Mesenchymal stem cell (in vitro differentiated cells and primary cell): ENCODE data around the gene SNN.

Experiments used
- DNase-seq: peaks from one replicate; pipeline ENCODE4 v3.0.0-alpha.2; 2013
- H2AFZ ChIP-seq: one replicate; pipeline ENCODE4 v1.6.1; 2013; ENCODE audit warnings: low read depth, mild to moderate bottlenecking, control low read depth, inconsistent platforms, low read length, moderate library complexity
- H2AK5ac ChIP-seq: 2 replicates; pipeline ENCODE4 v1.6.1; 2013; ENCODE audit warnings: low read length, moderate library complexity, mild to moderate bottlenecking, inconsistent platforms; ENCODE audit not compliant: severe bottlenecking
- H2BK120ac ChIP-seq: one replicate; pipeline ENCODE4 v1.6.1; 2013; ENCODE audit warnings: low read depth, mild to moderate bottlenecking, inconsistent platforms, low read length, moderate library complexity
- H2BK12ac ChIP-seq, 2 experiments: one replicate each; pipeline ENCODE4 v1.6.1; 2013; ENCODE audit warnings: inconsistent platforms in 2 of 2, low read length in 2 of 2, mild to moderate bottlenecking in 2 of 2, moderate library complexity in 2 of 2, control low read depth in 1 of 2
- H2BK15ac ChIP-seq: one replicate; pipeline ENCODE4 v1.6.1; 2013; ENCODE audit warnings: mild to moderate bottlenecking, low read depth, inconsistent platforms; ENCODE audit not compliant: poor library complexity, severe bottlenecking
- H2BK5ac ChIP-seq: 2 replicates; pipeline ENCODE4 v1.6.1; 2013; ENCODE audit warnings: low read depth, mild to moderate bottlenecking, low read length, control low read depth, inconsistent platforms; ENCODE audit not compliant: poor library complexity, severe bottlenecking
- H3K14ac ChIP-seq, 2 experiments: one replicate each; pipeline ENCODE4 v1.6.1; 2013; ENCODE audit warnings: inconsistent platforms in 2 of 2, low read length in 2 of 2, control low read depth in 1 of 2, mild to moderate bottlenecking in 1 of 2, moderate library complexity in 1 of 2
- H3K18ac ChIP-seq, 2 experiments: one replicate each; pipeline ENCODE4 v1.6.1; 2013; ENCODE audit warnings: inconsistent platforms in 2 of 2, low read length in 2 of 2, control low read depth in 1 of 2, low read depth in 1 of 2, mild to moderate bottlenecking in 1 of 2
- H3K23ac ChIP-seq, 2 experiments: one replicate each; pipeline ENCODE4 v1.6.1; 2013; ENCODE audit warnings: inconsistent platforms in 2 of 2, low read length in 2 of 2, mild to moderate bottlenecking in 2 of 2, moderate library complexity in 2 of 2, control low read depth in 1 of 2
- H3K27ac ChIP-seq: 2 replicates; pipeline ENCODE4 v1.5.1; 2013; ENCODE audit warnings: mild to moderate bottlenecking, moderate library complexity, low read length, control low read depth, inconsistent platforms; ENCODE audit not compliant: poor library complexity, severe bottlenecking
- H3K27me3 ChIP-seq, 2 experiments: 2 replicates each; pipeline versions ENCODE4 v1.6.1 to v1.7.0; 2013; ENCODE audit warnings: low read length in 2 of 2, mild to moderate bottlenecking in 2 of 2, moderate library complexity in 2 of 2, control low read depth in 1 of 2, inconsistent platforms in 1 of 2; ENCODE audit not compliant: control insufficient read depth in 1 of 2, insufficient read depth in 1 of 2
- H3K36me3 ChIP-seq, 2 experiments: 2 replicates each; pipeline versions ENCODE4 v1.6.1 to v1.7.0; 2013; ENCODE audit warnings: low read length in 2 of 2, control low read depth in 1 of 2, inconsistent platforms in 1 of 2, low read depth in 1 of 2, mild to moderate bottlenecking in 1 of 2; ENCODE audit not compliant: insufficient read depth in 2 of 2, control insufficient read depth in 1 of 2
- H3K4ac ChIP-seq, 2 experiments: one replicate each; pipeline ENCODE4 v1.6.1; 2013; ENCODE audit warnings: inconsistent platforms in 2 of 2, low read length in 2 of 2, mild to moderate bottlenecking in 2 of 2, moderate library complexity in 2 of 2, control low read depth in 1 of 2, low read depth in 1 of 2
- H3K4me1 ChIP-seq: 2 replicates; pipeline ENCODE4 v1.6.1; 2013; ENCODE audit warnings: low read depth, low read length, control low read depth; ENCODE audit not compliant: control insufficient read depth, insufficient read depth
- H3K4me2 ChIP-seq: 2 replicates; pipeline ENCODE4 v1.6.1; 2013; ENCODE audit warnings: low read length, mild to moderate bottlenecking, inconsistent platforms; ENCODE audit not compliant: poor library complexity, severe bottlenecking
- H3K4me3 ChIP-seq, 2 experiments: 2 replicates each; pipeline versions ENCODE4 v1.5.1 to v1.7.0; 2013; ENCODE audit warnings: low read length in 2 of 2, mild to moderate bottlenecking in 2 of 2, control low read depth in 1 of 2, low read depth in 1 of 2; ENCODE audit not compliant: insufficient read depth in 1 of 2
- H3K79me1 ChIP-seq: replicated peaks from 2 replicates; pipeline ENCODE4 v1.6.1; 2013; ENCODE audit warnings: mild to moderate bottlenecking, control low read depth, low read length, inconsistent platforms; ENCODE audit not compliant: poor library complexity, severe bottlenecking
- H3K9ac ChIP-seq: 2 replicates; pipeline ENCODE4 v1.7.0; 2013; ENCODE audit warnings: mild to moderate bottlenecking, low read length, moderate library complexity
- H3K9me3 ChIP-seq: 2 replicates; pipeline ENCODE4 v1.7.0; 2013; ENCODE audit warnings: mild to moderate bottlenecking, low read length; ENCODE audit not compliant: control insufficient read depth
- H4K8ac ChIP-seq: one replicate; pipeline ENCODE4 v1.6.1; 2013; ENCODE audit warnings: inconsistent platforms, mild to moderate bottlenecking, low read length, moderate library complexity
- H4K91ac ChIP-seq: one replicate; pipeline ENCODE4 v1.6.1; 2013; ENCODE audit warnings: mild to moderate bottlenecking, low read length, inconsistent platforms
- WGBS: methylation state at CpG from one replicate; pipeline ENCODE4 v1.1.7; 2013; ENCODE audit warnings: mixed read lengths; 5-methylcytosine and 5-hydroxymethylcytosine counted together

SNN gene

DNA sequence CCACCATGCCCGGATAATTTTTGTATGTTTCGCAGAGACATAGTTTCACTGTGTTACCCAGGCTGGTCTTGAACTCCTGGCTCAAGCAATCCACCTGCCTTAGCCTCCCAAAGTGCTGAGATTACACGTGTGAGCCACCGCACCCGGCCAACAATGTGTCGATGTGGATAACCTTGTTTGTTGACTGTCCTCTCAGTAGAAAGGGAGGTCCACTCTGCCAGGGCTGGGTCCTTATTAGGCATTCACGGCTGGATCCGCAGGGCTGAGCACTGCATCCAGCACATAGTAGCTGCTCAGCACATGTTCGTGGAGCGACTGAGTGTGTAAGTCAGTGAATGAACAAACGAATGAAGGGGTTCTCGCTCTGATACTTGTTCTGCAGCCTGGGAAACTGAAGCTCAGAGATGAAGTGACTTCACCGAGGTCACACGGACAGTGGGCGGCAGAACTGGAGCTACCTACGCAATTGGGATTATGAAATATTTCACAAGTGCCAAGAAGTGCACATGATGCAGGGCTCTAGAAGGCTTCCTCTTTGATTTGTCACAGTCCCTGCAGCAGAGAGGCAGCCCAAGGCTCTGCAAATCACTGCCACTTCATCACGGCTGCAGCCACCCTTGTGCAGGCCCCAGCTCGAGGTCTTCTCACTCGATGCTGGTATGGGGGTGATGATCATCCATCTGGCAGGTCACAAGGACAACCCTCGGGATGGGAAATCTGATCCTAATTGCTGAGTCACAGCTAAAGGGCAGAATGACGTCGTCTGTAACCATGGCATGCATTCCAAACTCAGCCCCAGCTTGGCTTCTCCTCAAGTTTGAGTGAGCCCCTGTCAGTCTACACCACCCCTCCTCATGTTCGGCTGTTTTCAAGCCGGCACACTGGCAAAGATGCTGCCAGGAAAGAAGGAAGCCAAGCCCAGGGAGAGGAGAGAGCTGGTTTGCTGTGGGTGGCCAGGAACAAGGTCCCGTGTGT lies 28.0 kb upstream of the SNN start:
- H3K9me3 ChIP-seq, result no peaks in the 10 kb centered on the region
- H2BK15ac ChIP-seq, result peak overlapping the region; percentile 62
- H3K79me1 ChIP-seq, result no peaks in the 10 kb centered on the region
- H3K4ac ChIP-seq, result peak overlapping the region; percentile 52 to 97
- peak overlapping the region in 1 of 2 experiments; percentile 84 for H3K14ac ChIP-seq
- 57% methylated on average over 22 of the region's 25 CpGs for whole genome bisulfite sequencing
- peak overlapping the region; percentile 66 for H3K27ac ChIP-seq
- H3K4me2 ChIP-seq, result peak overlapping the region; percentile 1
- H4K8ac ChIP-seq, result peak overlapping the region; percentile 92
- H3K23ac ChIP-seq, result no peak overlapping the region
- peak overlapping the region; percentile 98 to 99 for H2BK12ac ChIP-seq
- H3K27me3 ChIP-seq, result peaks cover 0 to 5% of the 10 kb centered on the region in 2 experiments
- peak overlapping the region; percentile 61 for H2AK5ac ChIP-seq
- no peak overlapping the region for H2AFZ ChIP-seq
- DNase-seq, result peak; percentile 100
- no peaks in the 10 kb centered on the region for H3K36me3 ChIP-seq
- H4K91ac ChIP-seq, result peak overlapping the region; percentile 95
- H3K4me1 ChIP-seq, result peaks cover 18% of the 10 kb centered on the region
- peak overlapping the region; percentile 86 for H3K9ac ChIP-seq
- H2BK5ac ChIP-seq, result peak overlapping the region; percentile 53
- H3K4me3 ChIP-seq, result no peak overlapping the region
- H3K18ac ChIP-seq, result peak overlapping the region; percentile 90 to 99
- H2BK120ac ChIP-seq, result peak overlapping the region; percentile 84

DNA sequence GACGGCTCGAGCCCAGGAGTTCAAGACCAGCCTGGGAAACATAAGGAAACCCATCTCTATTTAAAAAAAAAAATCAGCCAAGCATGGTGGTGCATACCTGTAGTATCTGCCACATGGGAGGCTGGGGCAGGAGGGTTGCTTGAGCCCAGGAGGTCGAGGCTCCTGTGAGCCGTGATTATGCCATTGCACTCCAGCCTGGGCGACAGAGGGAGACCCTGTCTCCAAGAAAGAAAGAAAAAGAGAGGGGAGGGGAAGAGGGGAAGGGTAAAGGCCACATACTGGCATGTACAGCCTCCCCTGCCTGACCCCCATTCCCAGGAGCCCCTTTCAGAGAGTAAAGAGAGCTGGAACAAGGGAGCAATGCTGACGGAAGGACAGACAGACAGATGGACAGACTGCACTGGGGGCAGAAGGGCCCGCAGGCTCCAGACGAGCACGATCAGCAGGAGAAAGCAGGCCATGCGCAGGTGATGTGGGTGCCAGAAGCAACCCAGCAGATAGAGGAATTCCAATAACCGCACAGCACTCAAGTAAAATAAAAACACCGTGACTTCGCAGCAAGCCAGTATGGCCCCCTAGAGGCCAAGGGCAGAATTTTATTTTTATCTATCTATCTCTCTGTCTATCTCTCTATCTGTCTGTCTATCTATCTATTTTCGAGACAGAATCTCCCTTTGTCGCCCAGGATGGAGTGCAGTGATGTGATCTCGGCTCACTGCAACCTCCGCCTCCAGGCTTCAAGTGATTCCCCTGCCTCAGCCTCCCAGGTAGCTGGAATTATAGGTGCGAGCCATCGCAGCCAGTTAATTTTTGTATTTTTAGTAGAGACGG lies 27.1 kb upstream of the SNN start:
- H4K91ac ChIP-seq, result peak overlapping the region; percentile 64
- no peak overlapping the region for H3K4me3 ChIP-seq
- peak overlapping the region in 1 of 2 experiments; percentile 84 for H3K14ac ChIP-seq
- peak overlapping the region; percentile 77 for H4K8ac ChIP-seq
- peak overlapping the region; percentile 77 to 99 for H3K18ac ChIP-seq
- H3K23ac ChIP-seq, result no peak overlapping the region
- H2BK5ac ChIP-seq, result no peak overlapping the region
- peaks cover 18% of the 10 kb centered on the region for H3K4me1 ChIP-seq
- peak overlapping the region; percentile 66 to 97 for H3K4ac ChIP-seq
- DNase-seq, result peak; percentile 80
- 56% methylated on average over 18 of the region's 20 CpGs for WGBS
- no peak overlapping the region for H2AFZ ChIP-seq
- H3K36me3 ChIP-seq, result no peaks in the 10 kb centered on the region
- H2BK12ac ChIP-seq, result peak overlapping the region; percentile 44 to 99
- H2BK120ac ChIP-seq, result peak overlapping the region; percentile 83
- no peaks in the 10 kb centered on the region for H3K9me3 ChIP-seq
- H3K27ac ChIP-seq, result peak overlapping the region; percentile 66
- H2BK15ac ChIP-seq, result peak overlapping the region; percentile 87
- H3K27me3 ChIP-seq, result peaks cover 0 to 2% of the 10 kb centered on the region in 2 experiments
- H3K79me1 ChIP-seq, result no peaks in the 10 kb centered on the region
- H3K9ac ChIP-seq, result peak overlapping the region; percentile 86
- H3K4me2 ChIP-seq, result peak overlapping the region; percentile 9
- H2AK5ac ChIP-seq, result peak overlapping the region; percentile 45

DNA sequence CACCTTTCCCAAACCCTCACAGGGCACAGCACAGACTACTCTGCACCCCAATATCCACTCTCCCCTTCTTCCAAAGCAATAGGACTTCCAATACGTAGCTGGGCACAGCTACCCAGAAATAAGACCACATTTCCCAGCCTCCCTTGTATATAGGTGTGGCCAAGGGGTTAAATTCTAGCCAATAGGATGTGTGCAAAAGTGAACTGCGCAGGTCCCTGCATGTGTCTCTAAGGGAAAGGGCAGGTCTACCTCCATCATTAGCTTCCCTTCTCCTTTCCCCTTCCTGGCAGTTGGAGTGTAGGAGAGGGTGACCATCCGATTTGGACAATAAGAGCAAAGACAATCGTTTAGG lies 25.5 kb upstream of the SNN start:
- Histone ChIP-seq H3K4ac (no peak overlapping the region), H3K27ac (no peak overlapping the region), H3K18ac (no peak overlapping the region), H2AFZ (no peak overlapping the region), H3K79me1 (no peaks in the 10 kb centered on the region), H3K27me3 (no peaks in the 10 kb centered on the region), H3K4me1 (peaks cover 16% of the 10 kb centered on the region), H3K36me3 (no peaks in the 10 kb centered on the region), H3K9me3 (no peaks in the 10 kb centered on the region), H3K4me3 (no peak overlapping the region), H2BK5ac (no peak overlapping the region), H2BK15ac (no peak overlapping the region), H3K23ac (no peak overlapping the region), H4K91ac (no peak overlapping the region), H2AK5ac (no peak overlapping the region), H3K14ac (no peak overlapping the region), H4K8ac (no peak overlapping the region), H3K4me2 (no peak overlapping the region), H2BK120ac (no peak overlapping the region), H2BK12ac (no peak overlapping the region), H3K9ac (no peak overlapping the region)
- 13% methylated on average over 1 of the region's 4 CpGs for WGBS
- DNase-seq, result no peak

DNA sequence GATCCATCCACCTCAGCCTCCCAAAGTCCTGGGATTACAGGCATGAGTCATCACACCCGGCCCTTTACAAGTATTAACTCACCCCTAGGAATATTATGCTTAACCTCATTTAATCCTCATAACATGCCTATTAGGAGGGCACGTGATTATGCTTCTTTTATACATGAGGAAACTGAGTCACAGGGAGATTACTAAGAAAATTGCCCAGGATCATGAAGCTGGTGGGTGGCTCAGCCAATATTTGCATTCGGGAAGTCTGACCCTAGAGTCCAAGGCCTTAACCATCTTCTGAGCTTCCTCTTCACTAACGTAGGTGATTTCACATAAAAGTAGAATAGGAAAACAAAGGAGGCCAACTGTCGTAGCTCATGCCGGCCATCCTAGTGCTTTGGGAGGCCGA lies 19.0 kb upstream of the SNN start:
- no peak overlapping the region for H4K91ac ChIP-seq
- no peaks in the 10 kb centered on the region for H3K9me3 ChIP-seq
- WGBS, result 66% methylated on average over 7 of the region's 7 CpGs

More for the DNA sequence above, 19.0 kb upstream of the SNN start:
- Histone ChIP-seq H3K23ac (no peak overlapping the region), H3K4me3 (no peak overlapping the region), H2AFZ (no peak overlapping the region), H2BK12ac (no peak overlapping the region), H2BK5ac (no peak overlapping the region), H2BK15ac (no peak overlapping the region), H3K9ac (no peak overlapping the region), H3K4me2 (no peak overlapping the region), H3K79me1 (no peaks in the 10 kb centered on the region), H3K27ac (no peak overlapping the region), H3K14ac (no peak overlapping the region), H3K18ac (no peak overlapping the region), H3K27me3 (peaks cover 6 to 8% of the 10 kb centered on the region in 2 experiments), H2AK5ac (no peak overlapping the region), H2BK120ac (no peak overlapping the region), H3K4me1 (no peaks in the 10 kb centered on the region), H3K4ac (no peak overlapping the region), H3K36me3 (no peaks in the 10 kb centered on the region), H4K8ac (no peak overlapping the region)
- DNase-seq, result no peak
